ENCODE measurements around the gene TRIM65. TPM values are rescaled to one million over a fixed set of nuclear protein-coding genes. Genes with fewer than 3 reads are reported as not detected.

The TRIM65 gene
- total and polyA plus RNA-seq, 2 of the 4 experiments (the other 2 are of a cell fraction): 7.9 to 10.6 TPM

DNA sequence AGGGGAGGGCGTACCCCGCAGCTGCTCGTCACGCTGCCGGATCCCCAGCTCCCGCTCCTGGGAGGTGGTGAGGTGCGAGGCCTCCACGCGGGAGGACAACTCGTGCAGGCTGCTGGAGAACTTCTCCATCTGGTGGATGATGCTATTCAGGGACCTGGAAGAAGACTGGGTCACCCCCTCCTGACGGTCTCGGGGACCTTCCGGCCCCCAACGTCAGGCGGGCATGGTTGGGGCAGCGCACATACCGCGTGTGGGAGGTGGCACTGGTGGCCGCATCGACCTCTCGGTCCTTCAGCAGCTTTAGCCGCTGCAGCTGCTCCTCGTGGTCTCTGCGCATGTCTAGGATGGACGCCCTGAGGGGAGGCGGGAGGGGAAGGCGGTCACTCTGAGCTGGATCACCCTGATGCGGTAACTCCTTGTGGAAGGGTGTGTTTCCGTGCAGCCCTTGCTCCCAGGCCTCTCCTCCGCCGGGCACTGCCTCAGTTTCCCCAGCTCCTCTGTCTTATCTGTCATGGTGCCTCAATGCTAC lies 21.2 kb upstream of the TRIM65 start:
- CTCF ChIA-PET: no interaction called here
- Histone ChIP-seq H4K5ac (ENCODE audit: low read depth, low read length) (no peak overlapping the region), H2BK120ac (ENCODE audit: low read depth, low read length) (no peak overlapping the region), H3K14ac (replicated peaks; ENCODE audit: low read depth, low read length) (no peak overlapping the region), H3K9ac (ENCODE audit: low read depth, low read length) (no peak overlapping the region), H3K27ac (ENCODE audit: insufficient read depth, low read length) (no peak overlapping the region), H2AK9ac (replicated peaks; ENCODE audit: low read depth, low read length, poor library complexity) (no peak overlapping the region), H4K8ac (ENCODE audit: low read depth in 2 of 2, low read length in 2 of 2) (no peak overlapping the region), H3K4me2 (ENCODE audit: low read depth, low read length) (no peak overlapping the region), H3K56ac (ENCODE audit: extremely low read depth, insufficient read depth, low read length) (no peak overlapping the region), H3K9me3 (ENCODE audit: control insufficient read depth, insufficient read depth, low read length) (no peaks in the 10 kb centered on the region), H3K79me1 (ENCODE audit: low read depth in 1 of 2, low read length in 2 of 2) (no peaks in the 10 kb centered on the region), H2BK20ac (ENCODE audit: low read depth, low read length) (no peak overlapping the region), H2BK15ac (ENCODE audit: low read depth, low read length) (no peak overlapping the region), H3K27me3 (ENCODE audit: control insufficient read depth, insufficient read depth, low read length) (no peaks in the 10 kb centered on the region), H3K18ac (ENCODE audit: low read depth, low read length) (no peak overlapping the region), H3K4me1 (ENCODE audit: control insufficient read depth, insufficient read depth, low read length) (no peaks in the 10 kb centered on the region), H2AFZ (replicated peaks; ENCODE audit: low read length, poor library complexity) (no peak overlapping the region), H3K4me3 (ENCODE audit: insufficient read depth, low read depth, low read length) (no peak overlapping the region), H4K91ac (ENCODE audit: insufficient read depth, low read depth, low read length) (no peak overlapping the region), H3K36me3 (ENCODE audit: control insufficient read depth, insufficient read depth, low read length) (peaks cover 11% of the 10 kb centered on the region), H3K23ac (ENCODE audit: low read depth, low read length) (no peak overlapping the region), H2AK5ac (ENCODE audit: low read depth, low read length) (no peak overlapping the region), H3K9me1 (ENCODE audit: insufficient read depth, low read length) (no peaks in the 10 kb centered on the region; the same call in 1 of the 2 replicates), H3K4ac (ENCODE audit: low read depth, low read length) (no peak overlapping the region), H2BK5ac (ENCODE audit: low read depth, low read length, poor library complexity, severe bottlenecking) (no peak overlapping the region), H4K20me1 (ENCODE audit: insufficient read depth, low read length) (no peaks in the 10 kb centered on the region; the same call in 1 of the 2 replicates)
- in situ Hi-C loops (cut with MboI; ENCODE audit: low sequenced_read_pairs) (no loop called here), intact Hi-C loops (cut with micrococcal nuclease) (no loop called here), dilution Hi-C loops (cut with HindIII; ENCODE audit: low sequenced_read_pairs, unreplicated experiment) (no loop called here)
- POLR2A ChIA-PET (ENCODE audit: unreplicated experiment): no interaction called here
- ATAC-seq (ENCODE audit: low read depth) (no peak), DNase-seq (no peak)
- 98% methylated on average over 9 of the region's 31 CpGs; no CpG with 5 or more reads in 1 of the 2 experiments for WGBS, 2 experiments (ENCODE audit: extremely low coverage in 2 of 2, insufficient read length in 1 of 2)
- no peak for TF ChIP-seq RCOR1 (IDR thresholded peaks at IDR 0.05; ENCODE audit: insufficient replicate concordance, low read length)
- no peak for TF ChIP-seq MXI1 (IDR thresholded peaks at IDR 0.05; ENCODE audit: borderline replicate concordance, low read depth, low read length)
- no TSS peak for BruUV-seq (replicated peaks)

All from IMR-90 (cell line).